CD14-positive monocyte (primary cell): ENCODE data around the gene CFL1. TPM values are rescaled to one million over a fixed set of nuclear protein-coding genes. Genes with fewer than 3 reads are reported as not detected.

ENCODE experiments used
- DNase-seq, 3 donors: peaks; one replicate each; pipeline ENCODE4 v3.0.0-alpha.2; 2011 to 2022
- H2AFZ ChIP-seq: 2 replicates; pipeline ENCODE4 v1.6.0; 2012; ENCODE audit warnings: mild to moderate bottlenecking, low read depth, low read length, inconsistent platforms; ENCODE audit not compliant: insufficient read depth, poor library complexity, severe bottlenecking
- H3K27ac ChIP-seq, 2 donors: 1 replicate in 1 of 2; 2 replicates in 1 of 2; pipeline ENCODE4 v1.5.1; 2012 to 2013; ENCODE audit warnings: low read length in 2 of 2, control low read depth in 1 of 2, inconsistent platforms in 1 of 2, low read depth in 1 of 2, mild to moderate bottlenecking in 1 of 2
- H3K27me3 ChIP-seq, 2 donors: one replicate each; pipeline versions ENCODE4 v1.6.0 to v1.6.1; 2011 to 2013; ENCODE audit warnings: low read length in 2 of 2; ENCODE audit not compliant: control insufficient read depth in 2 of 2, insufficient read depth in 2 of 2
- H3K36me3 ChIP-seq, 2 donors: replicated peaks in 1 of 2; 1 replicate in 1 of 2; 2 replicates in 1 of 2; pipeline versions ENCODE4 v1.5.1 to v1.6.1; 2012 to 2013; ENCODE audit warnings: low read length in 2 of 2, control low read depth in 1 of 2, inconsistent platforms in 1 of 2, mild to moderate bottlenecking in 1 of 2; ENCODE audit not compliant: insufficient read depth in 2 of 2, control insufficient read depth in 1 of 2
- H3K4me1 ChIP-seq, 2 donors: 1 replicate in 1 of 2; 2 replicates in 1 of 2; pipeline versions ENCODE4 v1.5.1 to v1.6.1; 2012 to 2013; ENCODE audit warnings: low read length in 2 of 2, control low read depth in 1 of 2, inconsistent platforms in 1 of 2, mild to moderate bottlenecking in 1 of 2, moderate library complexity in 1 of 2; ENCODE audit not compliant: insufficient read depth in 2 of 2, control insufficient read depth in 1 of 2
- H3K4me2 ChIP-seq: replicated peaks from 2 replicates; pipeline ENCODE3; 2012; ENCODE audit warnings: low read length, moderate library complexity, mild to moderate bottlenecking; ENCODE audit not compliant: poor library complexity, severe bottlenecking; ENCODE audit errors: extremely low read depth
- H3K4me3 ChIP-seq, 3 experiments: fragments of 200-600 bp in 1 of 3; sonication (generic) in 1 of 3; replicated peaks in 1 of 3; 1 replicate in 2 of 3; 2 replicates in 1 of 3; pipeline ENCODE4 v1.5.1; 2011 to 2013; ENCODE audit warnings: low read length in 3 of 3, mild to moderate bottlenecking in 3 of 3, control low read depth in 2 of 3, low read depth in 2 of 3, inconsistent platforms in 1 of 3, moderate library complexity in 1 of 3
- H3K79me2 ChIP-seq: 2 replicates; pipeline ENCODE4 v1.6.0; 2012; ENCODE audit warnings: mild to moderate bottlenecking, control low read depth, inconsistent platforms, low read length, moderate library complexity; ENCODE audit not compliant: insufficient read depth
- H3K9ac ChIP-seq: 2 replicates; pipeline ENCODE4 v1.6.0; 2017; ENCODE audit warnings: low read length, mild to moderate bottlenecking; ENCODE audit not compliant: insufficient read depth, poor library complexity, severe bottlenecking
- H3K9me3 ChIP-seq, 2 donors: replicated peaks in 1 of 2; 1 replicate in 1 of 2; 2 replicates in 1 of 2; pipeline versions ENCODE4 v1.5.1 to v1.6.1; 2012 to 2013; ENCODE audit warnings: low read length in 2 of 2, control low read depth in 1 of 2; ENCODE audit not compliant: control insufficient read depth in 1 of 2, insufficient read depth in 1 of 2
- H4K20me1 ChIP-seq: 2 replicates; pipeline ENCODE4 v1.6.0; 2012; ENCODE audit warnings: mild to moderate bottlenecking, low read length, control low read depth, moderate library complexity; ENCODE audit not compliant: insufficient read depth
- H3K27ac Mint-ChIP-seq, 7 donors: one replicate each; pipeline ENCODE4 v1.8.0; 2020; ENCODE audit warnings: mild to moderate bottlenecking in 7 of 7, mixed read lengths in 7 of 7, moderate library complexity in 6 of 7, inconsistent platforms in 2 of 7
- H3K27me3 Mint-ChIP-seq, 3 donors: one replicate each; pipeline ENCODE4 v1.8.0; 2021 to 2022; ENCODE audit warnings: low read depth in 3 of 3, mild to moderate bottlenecking in 3 of 3, mixed read lengths in 3 of 3, moderate library complexity in 3 of 3, inconsistent platforms in 1 of 3
- H3K36me3 Mint-ChIP-seq, 2 donors: one replicate each; pipeline ENCODE4 v1.8.0; 2020; ENCODE audit warnings: mixed read lengths in 2 of 2, inconsistent platforms in 1 of 2, mild to moderate bottlenecking in 1 of 2
- H3K4me1 Mint-ChIP-seq: one replicate; pipeline ENCODE4 v1.8.0; 2020; ENCODE audit warnings: mild to moderate bottlenecking, mixed read lengths
- H3K4me3 Mint-ChIP-seq, 2 donors: one replicate each; pipeline ENCODE4 v1.8.0; 2020; ENCODE audit warnings: mild to moderate bottlenecking in 2 of 2, mixed read lengths in 2 of 2, moderate library complexity in 1 of 2
- H3K9me3 Mint-ChIP-seq, 7 donors: one replicate each; pipeline ENCODE4 v1.8.0; 2020 to 2022; ENCODE audit warnings: mixed read lengths in 7 of 7, mild to moderate bottlenecking in 6 of 7, moderate library complexity in 6 of 7, inconsistent platforms in 2 of 7
- CTCF ChIP-seq: fragments of 200-600 bp; IDR thresholded peaks from one replicate; pipeline ENCODE4 v1.8.0; 2022; ENCODE audit warnings: antibody characterized with exemption, mild to moderate bottlenecking
- WGBS: methylation state at CpG from one replicate; pipeline ENCODE4 v1.1.5; 2013; ENCODE audit warnings: missing lambda C conversion rate; ENCODE audit not compliant: insufficient coverage; 5-methylcytosine and 5-hydroxymethylcytosine counted together
- intact Hi-C, 2 donors: fragments of 100-400 bp; cut with micrococcal nuclease; formaldehyde crosslinking; loops; one replicate each; pipeline versions ENCODE4 v1.15.0 to v1.15.1; 2023
- polyA plus RNA-seq, 3 donors: library from polyadenylated mRNA; depleted of rRNA in 1 of 3; unstranded in 2 of 3; stranded (reverse) in 1 of 3; fragments of 300-500 nt in 2 of 3; fragments of >200 nt in 1 of 3; fragmentation: Illumina TruSeq in 2 of 3; gene quantifications; 1 replicate in 2 of 3; 2 replicates in 1 of 3; pipeline ENCODE4 v1.2.3, GENCODE V29; 2012 to 2021

CFL1 gene
- polyA plus RNA-seq, 3 donors = 1,281 to 2,233 (median 1,889) TPM

GRCh38 chr11:65886826-65887722 is 29.1 kb upstream of the CFL1 start:
- Histone ChIP-seq H2AFZ (peak overlapping the region; percentile 84), H3K79me2 (peaks cover 38% of the 10 kb centered on the region), H3K4me3 (peak overlapping the region; percentile 63 to 82 (median 69)), H3K27me3 (no peaks in the 10 kb centered on the region), H3K4me2 (peak overlapping the region; percentile 93), H3K9ac (peak overlapping the region; percentile 65), H4K20me1 (peaks cover 15% of the 10 kb centered on the region), H3K4me1 (peaks cover 45 to 69% of the 10 kb centered on the region in 2 donors), H3K36me3 (peaks cover 34 to 46% of the 10 kb centered on the region in 2 donors), H3K9me3 (no peaks in the 10 kb centered on the region), H3K27ac (peak overlapping the region; percentile 88 to 95)
- H3K27ac Mint-ChIP-seq = peak overlapping the region in 6 of 7 donors; percentile 70 to 100 (median 98)
- intact Hi-C loops = loop anchor here (5.0 kb wide), 2 partner anchors 35 to 40 kb away; no protein-coding TSS in a partner anchor
- no peak for TF ChIP-seq CTCF
- H3K27me3 Mint-ChIP-seq = peaks cover 0 to 7% (median 0%) of the 10 kb centered on the region in 3 donors
- DNase-seq = no peak
- peaks cover 51% of the 10 kb centered on the region for H3K4me1 Mint-ChIP-seq
- 91% methylated on average over 12 of the region's 14 CpGs for WGBS
- H3K9me3 Mint-ChIP-seq = peaks cover 0 to 2% (median 0%) of the 10 kb centered on the region in 7 donors
- H3K36me3 Mint-ChIP-seq = peaks cover 44 to 52% of the 10 kb centered on the region in 2 donors
- peak overlapping the region; percentile 95 to 99 for H3K4me3 Mint-ChIP-seq

GRCh38 chr11:65885808-65886536 is 28.0 kb upstream of the CFL1 start:
- H3K79me2 ChIP-seq = peaks cover 27% of the 10 kb centered on the region
- TF ChIP-seq CTCF = no peak
- H3K4me2 ChIP-seq = no peak overlapping the region
- peaks cover 43% of the 10 kb centered on the region for H3K4me1 Mint-ChIP-seq
- peaks cover 0 to 2% (median 0%) of the 10 kb centered on the region in 7 donors for H3K9me3 Mint-ChIP-seq
- no peak overlapping the region for H2AFZ ChIP-seq
- peaks cover 44 to 56% of the 10 kb centered on the region in 2 donors for H3K36me3 Mint-ChIP-seq
- H3K9me3 ChIP-seq = no peaks in the 10 kb centered on the region
- no peak overlapping the region for H3K4me3 ChIP-seq
- peaks cover 0 to 7% (median 0%) of the 10 kb centered on the region in 3 donors for H3K27me3 Mint-ChIP-seq
- peaks cover 36 to 46% of the 10 kb centered on the region in 2 donors for H3K36me3 ChIP-seq
- WGBS = 100% methylated on average over 3 of the region's 12 CpGs
- H3K27ac Mint-ChIP-seq = peak overlapping the region in 1 of 7 donors; percentile 47
- peaks cover 15% of the 10 kb centered on the region for H4K20me1 ChIP-seq
- DNase-seq = no peak
- intact Hi-C loops = loop anchor here (5.0 kb wide), 2 partner anchors 36 to 41 kb away; no protein-coding TSS in a partner anchor
- H3K4me3 Mint-ChIP-seq = no peak overlapping the region
- H3K9ac ChIP-seq = no peak overlapping the region
- H3K27ac ChIP-seq = no peak overlapping the region
- H3K27me3 ChIP-seq = no peaks in the 10 kb centered on the region
- H3K4me1 ChIP-seq = peaks cover 35 to 58% of the 10 kb centered on the region in 2 donors
